Peyer's patch (tissue), 4 donors: ENCODE data around the gene EPAS1. TPM values are rescaled to one million over a fixed set of nuclear protein-coding genes. Genes with fewer than 3 reads are reported as not detected.
A peak's percentile ranks its signal among the peaks of the same experiment; 100 is the strongest.

Experiments
- DNase-seq, 3 donors: peaks; one replicate each; pipeline ENCODE4 v3.0.0-alpha.2; 2017 to 2019
- H3K27ac ChIP-seq, 4 donors: fragments of 200-600 bp; sonication (generic); one replicate each; pipeline ENCODE4 v1.5.1; 2016 to 2019
- H3K27me3 ChIP-seq, 2 donors: fragments of 200-600 bp; sonication (generic); one replicate each; pipeline ENCODE4 v1.5.1; 2019
- H3K36me3 ChIP-seq, 3 donors: fragments of 200-600 bp; sonication (generic); one replicate each; pipeline ENCODE4 v1.5.1; 2016 to 2019
- H3K4me1 ChIP-seq, 4 donors: fragments of 200-600 bp; sonication (generic); one replicate each; pipeline ENCODE4 v1.5.1; 2016 to 2019
- H3K4me3 ChIP-seq, 4 donors: fragments of 200-600 bp; sonication (generic); 1 replicate in 3 of 4; 2 replicates in 1 of 4; pipeline ENCODE4 v1.5.1; 2016 to 2019; ENCODE audit warnings: mild to moderate bottlenecking in 1 of 4
- H3K9me3 ChIP-seq, 4 donors: fragments of 200-600 bp; sonication (generic); one replicate each; pipeline ENCODE4 v1.5.1; 2016 to 2019; ENCODE audit warnings: mild to moderate bottlenecking in 1 of 4
- CTCF ChIP-seq, 6 experiments: fragments of 450-650 bp in 4 of 6; fragments of 200-600 bp in 2 of 6; sonication (generic) in 1 of 6; IDR thresholded peaks; one replicate each; pipeline ENCODE4 v1.5.1; 2017 to 2019; ENCODE audit warnings: antibody characterized with exemption in 6 of 6, mild to moderate bottlenecking in 3 of 6, moderate library complexity in 1 of 6
- POLR2A ChIP-seq, 2 donors: fragments of 450-650 bp; IDR thresholded peaks; one replicate each; pipeline ENCODE4 v1.5.1; 2017; ENCODE audit warnings: antibody characterized with exemption in 2 of 2, mild to moderate bottlenecking in 2 of 2, moderate library complexity in 2 of 2
- total RNA-seq, 4 donors: library from RNA; depleted of rRNA; stranded (reverse); fragments of >200 nt; gene quantifications; one replicate each; pipeline ENCODE4 v1.1.0, GENCODE V29; 2016

Gene EPAS1
- total RNA-seq, 4 donors from 2014 or later, result 114 to 240 (median 196) TPM

GRCh38 chr2:46378616-46379015 lies 81.4 kb downstream of the EPAS1 start:
- Histone ChIP-seq H3K4me1 (peaks cover 0 to 5% (median 0%) of the 10 kb centered on the region in 4 donors), H3K4me3 (no peak overlapping the region), H3K9me3 (no peaks in the 10 kb centered on the region), H3K36me3 (peaks cover 0 to 85% (median 0%) of the 10 kb centered on the region in 3 donors), H3K27ac (peak overlapping the region in 1 of 4 donors; percentile 40), H3K27me3 (no peaks in the 10 kb centered on the region)
- TF ChIP-seq POLR2A (IDR thresholded peaks at IDR 0.05), result no peak
- no peak for TF ChIP-seq CTCF (IDR thresholded peaks at IDR 0.05)
- DNase-seq, result no peak

GRCh38 chr2:46379213-46380037 lies 82.2 kb downstream of the EPAS1 start:
- peak overlapping the region in 1 of 4 donors; percentile 5 for H3K27ac ChIP-seq
- H3K9me3 ChIP-seq, result no peaks in the 10 kb centered on the region
- DNase-seq, result no peak
- no peak overlapping the region for H3K4me3 ChIP-seq
- no peaks in the 10 kb centered on the region for H3K27me3 ChIP-seq
- H3K36me3 ChIP-seq, result peaks cover 0 to 81% (median 0%) of the 10 kb centered on the region in 3 donors
- TF ChIP-seq POLR2A (IDR thresholded peaks at IDR 0.05) (no peak), CTCF (IDR thresholded peaks at IDR 0.05) (no peak)
- peaks cover 0 to 5% (median 0%) of the 10 kb centered on the region in 4 donors for H3K4me1 ChIP-seq

GRCh38 chr2:46380038-46380940 lies 83.1 kb downstream of the EPAS1 start:
- no peak for DNase-seq
- peaks cover 0 to 5% (median 0%) of the 10 kb centered on the region in 4 donors for H3K4me1 ChIP-seq
- H3K27me3 ChIP-seq, result no peaks in the 10 kb centered on the region
- H3K9me3 ChIP-seq, result no peaks in the 10 kb centered on the region
- peak overlapping the region in 1 of 4 donors; percentile 5 for H3K27ac ChIP-seq
- TF ChIP-seq CTCF (IDR thresholded peaks at IDR 0.05), result no peak
- no peak for TF ChIP-seq POLR2A (IDR thresholded peaks at IDR 0.05)
- H3K36me3 ChIP-seq, result peaks cover 0 to 87% (median 0%) of the 10 kb centered on the region in 3 donors
- H3K4me3 ChIP-seq, result no peak overlapping the region

- TF ChIP-seq POLR2A (IDR thresholded peaks at IDR 0.05) (no peak), CTCF (IDR thresholded peaks at IDR 0.05) (no peak)
- no peak overlapping the region for H3K4me3 ChIP-seq
- no peaks in the 10 kb centered on the region for H3K9me3 ChIP-seq
- peaks cover 0 to 86% (median 0%) of the 10 kb centered on the region in 3 donors for H3K36me3 ChIP-seq
- peaks cover 0 to 5% (median 0%) of the 10 kb centered on the region in 4 donors for H3K4me1 ChIP-seq
- no peak for DNase-seq
- no peak overlapping the region for H3K27ac ChIP-seq
- H3K27me3 ChIP-seq, result no peaks in the 10 kb centered on the region
These were observed 84.1 kb downstream of the EPAS1 start for GRCh38 chr2:46381263-46381849.

GRCh38 chr2:46381871-46382270 lies 84.7 kb downstream of the EPAS1 start:
- H3K4me1 ChIP-seq, result peaks cover 0 to 5% (median 0%) of the 10 kb centered on the region in 4 donors
- DNase-seq, result no peak
- H3K27ac ChIP-seq, result no peak overlapping the region
- H3K4me3 ChIP-seq, result no peak overlapping the region
- no peaks in the 10 kb centered on the region for H3K9me3 ChIP-seq
- H3K36me3 ChIP-seq, result peaks cover 0 to 86% (median 0%) of the 10 kb centered on the region in 3 donors
- TF ChIP-seq POLR2A (IDR thresholded peaks at IDR 0.05) (no peak), CTCF (IDR thresholded peaks at IDR 0.05) (no peak)
- no peaks in the 10 kb centered on the region for H3K27me3 ChIP-seq
